ENCODE results near the gene ECHS1.

ECHS1 gene

GRCh38 chr10:133393401-133394063 is 20.4 kb upstream of the ECHS1 start:
- ATAC-seq (ENCODE audit: low read depth) (no peak), DNase-seq (ENCODE audit: low spot score) (peak; percentile 8)
- Histone ChIP-seq H3K27ac (ENCODE audit: poor library complexity, severe bottlenecking) (peak overlapping the region; percentile 56), H3K9me3 (ENCODE audit: severe bottlenecking) (no peaks in the 10 kb centered on the region), H3K4me3 (ENCODE audit: severe bottlenecking) (peak overlapping the region; percentile 75), H3K4me1 (ENCODE audit: insufficient read depth, poor library complexity, severe bottlenecking) (peaks cover 5% of the 10 kb centered on the region), H3K27me3 (ENCODE audit: insufficient read depth, poor library complexity, severe bottlenecking) (no peaks in the 10 kb centered on the region), H3K36me3 (ENCODE audit: low read depth) (peaks cover 29% of the 10 kb centered on the region)
- TF ChIP-seq CTCF (IDR thresholded peaks at IDR 0.05; ENCODE audit: poor library complexity, severe bottlenecking), result no peak

DNA sequence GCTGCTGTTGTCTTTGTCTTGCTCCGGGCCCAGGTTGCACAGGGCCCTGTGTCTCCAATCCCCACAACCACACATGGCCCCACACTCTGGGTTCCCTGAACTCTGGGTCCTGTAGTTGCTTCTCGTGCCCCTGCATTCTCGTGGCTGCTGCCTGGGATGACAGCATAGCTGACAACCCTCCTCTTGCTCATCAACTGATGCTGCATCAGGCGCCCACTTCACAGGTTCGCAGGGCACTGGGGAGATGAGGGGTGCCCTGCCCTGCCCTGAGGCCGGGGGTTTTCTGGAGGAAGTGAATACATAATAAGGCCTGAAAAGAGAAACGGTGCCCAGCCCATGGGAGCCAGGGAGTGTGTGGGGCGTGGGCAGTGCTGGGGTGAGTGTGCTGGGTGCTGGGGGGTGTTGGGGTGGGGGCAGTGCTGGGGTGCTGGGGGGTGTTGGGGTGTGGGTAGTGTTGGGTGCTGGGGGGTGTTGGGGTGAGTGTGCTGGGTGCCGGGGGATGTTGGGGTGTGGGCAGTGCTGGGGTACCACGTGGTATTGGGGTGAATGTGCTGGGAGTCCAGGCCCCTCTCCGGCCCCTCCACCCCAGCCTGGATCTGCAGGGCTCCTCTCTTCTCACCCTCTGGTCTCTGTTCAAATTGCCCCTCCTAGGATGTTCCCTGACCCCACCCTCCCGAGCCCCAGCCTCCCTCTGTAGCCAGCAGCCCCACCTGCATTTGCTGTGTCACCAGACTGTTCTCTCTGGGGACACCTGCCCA is 18.8 kb upstream of the ECHS1 start:
- TF ChIP-seq CTCF (IDR thresholded peaks at IDR 0.05; ENCODE audit: poor library complexity, severe bottlenecking), result no peak
- peaks cover 5% of the 10 kb centered on the region for H3K4me1 ChIP-seq (ENCODE audit: insufficient read depth, poor library complexity, severe bottlenecking)
- ATAC-seq (ENCODE audit: low read depth) (no peak), DNase-seq (ENCODE audit: low spot score) (peak; percentile 34)
- H3K9me3 ChIP-seq (ENCODE audit: severe bottlenecking), result no peaks in the 10 kb centered on the region
- H3K36me3 ChIP-seq (ENCODE audit: low read depth), result peaks cover 16% of the 10 kb centered on the region
- no peak overlapping the region for H3K27ac ChIP-seq (ENCODE audit: poor library complexity, severe bottlenecking)
- H3K27me3 ChIP-seq (ENCODE audit: insufficient read depth, poor library complexity, severe bottlenecking), result no peaks in the 10 kb centered on the region
- H3K4me3 ChIP-seq (ENCODE audit: severe bottlenecking), result no peak overlapping the region

DNA sequence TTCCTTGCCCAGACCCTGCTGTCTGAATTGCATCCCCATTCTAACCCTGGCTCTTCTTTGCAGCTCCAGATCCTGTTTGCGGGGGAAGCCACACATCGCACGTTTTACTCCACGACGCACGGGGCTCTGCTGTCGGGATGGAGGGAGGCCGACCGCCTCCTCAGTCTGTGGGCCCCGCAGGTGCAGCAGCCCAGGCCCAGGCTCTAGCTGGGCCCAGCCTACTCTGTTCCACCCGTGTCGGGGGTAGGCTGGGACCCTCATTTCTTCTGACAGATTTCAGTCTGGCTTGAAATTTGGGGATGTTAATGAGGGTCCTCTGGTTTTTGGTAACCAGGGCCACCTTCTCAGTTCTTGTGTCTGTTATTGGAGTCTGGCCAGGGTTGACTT is 18.1 kb upstream of the ECHS1 start:
- no peaks in the 10 kb centered on the region for H3K27me3 ChIP-seq (ENCODE audit: insufficient read depth, poor library complexity, severe bottlenecking)
- DNase-seq (ENCODE audit: low spot score) (peak; percentile 39), ATAC-seq (ENCODE audit: low read depth) (no peak)
- no peak overlapping the region for H3K4me3 ChIP-seq (ENCODE audit: severe bottlenecking)
- H3K4me1 ChIP-seq (ENCODE audit: insufficient read depth, poor library complexity, severe bottlenecking), result peaks cover 5% of the 10 kb centered on the region
- H3K27ac ChIP-seq (ENCODE audit: poor library complexity, severe bottlenecking), result no peak overlapping the region
- TF ChIP-seq CTCF (IDR thresholded peaks at IDR 0.05; ENCODE audit: poor library complexity, severe bottlenecking), result no peak
- no peaks in the 10 kb centered on the region for H3K9me3 ChIP-seq (ENCODE audit: severe bottlenecking)
- H3K36me3 ChIP-seq (ENCODE audit: low read depth), result peaks cover 9% of the 10 kb centered on the region

DNA sequence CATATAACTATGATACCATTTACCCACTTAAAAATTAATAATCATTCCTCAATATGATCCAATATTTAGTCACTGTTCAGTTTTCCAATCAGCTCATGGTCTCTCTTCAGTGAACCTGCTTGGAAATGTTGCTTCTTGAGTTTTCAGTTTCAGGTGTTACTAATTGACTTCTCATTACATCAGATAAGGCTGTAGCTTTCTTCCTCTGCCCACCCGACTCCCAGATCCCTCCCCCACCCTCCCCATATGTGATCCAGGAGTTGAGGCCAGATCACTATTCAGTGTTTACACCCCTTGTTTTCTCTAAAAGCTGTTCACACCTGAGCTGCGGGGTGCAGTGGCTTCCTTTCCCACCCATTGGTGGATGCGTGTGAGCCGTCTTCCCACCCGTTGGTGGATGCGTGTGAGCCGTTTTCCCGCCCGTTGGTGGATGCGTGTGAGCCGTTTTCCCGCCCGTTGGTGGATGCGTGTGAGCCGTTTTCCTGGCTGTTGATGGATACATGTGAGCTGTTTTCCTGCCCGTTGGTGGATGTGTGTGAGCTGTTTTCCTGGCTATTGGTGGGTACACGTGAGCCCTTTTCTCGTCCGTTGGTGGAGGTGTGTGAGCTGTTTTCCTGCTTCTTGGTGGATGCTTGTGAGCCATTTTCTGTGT is 17.6 kb upstream of the ECHS1 start:
- Histone ChIP-seq H3K36me3 (ENCODE audit: low read depth) (peaks cover 4% of the 10 kb centered on the region), H3K4me1 (ENCODE audit: insufficient read depth, poor library complexity, severe bottlenecking) (peaks cover 5% of the 10 kb centered on the region), H3K9me3 (ENCODE audit: severe bottlenecking) (no peaks in the 10 kb centered on the region), H3K4me3 (ENCODE audit: severe bottlenecking) (no peak overlapping the region), H3K27me3 (ENCODE audit: insufficient read depth, poor library complexity, severe bottlenecking) (no peaks in the 10 kb centered on the region), H3K27ac (ENCODE audit: poor library complexity, severe bottlenecking) (no peak overlapping the region)
- DNase-seq (ENCODE audit: low spot score) (peak; percentile 9), ATAC-seq (ENCODE audit: low read depth) (no peak)
- no peak for TF ChIP-seq CTCF (IDR thresholded peaks at IDR 0.05; ENCODE audit: poor library complexity, severe bottlenecking)
